Measurements from ENCODE around the gene SHB.
A peak's percentile ranks its signal among the peaks of the same experiment; 100 is the strongest.

SHB gene

DNA sequence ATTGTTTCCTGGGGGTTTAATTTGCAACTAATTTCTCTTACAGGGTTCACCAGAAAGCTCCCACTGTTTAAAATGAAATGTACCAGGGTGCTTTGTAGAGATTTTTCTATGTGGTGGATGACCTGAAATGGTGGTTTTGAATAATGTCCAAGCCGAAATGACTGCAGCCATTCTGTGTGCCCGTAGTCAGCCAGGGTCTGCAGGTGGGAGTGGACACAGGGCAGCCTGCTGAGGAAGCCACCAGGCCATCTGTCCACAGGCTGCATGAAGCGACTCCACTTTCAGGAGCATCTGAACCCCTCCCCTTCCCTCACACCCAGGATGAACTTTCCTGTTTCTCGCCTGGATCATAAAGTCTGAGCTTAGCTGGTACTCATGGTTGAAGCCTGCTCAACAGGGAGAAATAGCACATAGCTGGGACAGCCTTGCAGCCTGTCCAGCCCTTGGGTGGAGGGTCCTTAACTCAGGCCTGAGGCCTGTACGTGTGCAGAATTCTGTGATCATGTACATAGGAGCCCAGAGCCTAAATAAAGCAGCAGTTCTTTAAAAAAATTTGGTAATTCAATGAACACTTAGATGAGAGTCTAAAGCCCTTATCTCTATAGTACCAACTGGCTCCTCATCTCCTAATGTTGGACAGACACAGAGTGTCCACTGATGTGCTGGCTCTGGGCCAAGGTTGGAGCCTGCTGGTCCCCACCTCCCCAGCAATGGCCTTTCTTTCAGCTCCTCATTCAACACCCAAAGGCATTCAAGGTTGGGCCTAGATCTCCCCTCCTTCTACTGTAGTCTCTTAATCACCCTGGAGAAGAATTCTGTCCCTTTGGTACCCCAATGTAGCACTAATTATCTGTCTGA, 72.8 kb downstream of the SHB start:
- peaks cover 22% of the 10 kb centered on the region for H3K4me1 Mint-ChIP-seq (ENCODE audit: low read depth)
- H3K36me3 Mint-ChIP-seq (ENCODE audit: low read depth): no peaks in the 10 kb centered on the region
- H3K27ac Mint-ChIP-seq: no peak overlapping the region

DNA sequence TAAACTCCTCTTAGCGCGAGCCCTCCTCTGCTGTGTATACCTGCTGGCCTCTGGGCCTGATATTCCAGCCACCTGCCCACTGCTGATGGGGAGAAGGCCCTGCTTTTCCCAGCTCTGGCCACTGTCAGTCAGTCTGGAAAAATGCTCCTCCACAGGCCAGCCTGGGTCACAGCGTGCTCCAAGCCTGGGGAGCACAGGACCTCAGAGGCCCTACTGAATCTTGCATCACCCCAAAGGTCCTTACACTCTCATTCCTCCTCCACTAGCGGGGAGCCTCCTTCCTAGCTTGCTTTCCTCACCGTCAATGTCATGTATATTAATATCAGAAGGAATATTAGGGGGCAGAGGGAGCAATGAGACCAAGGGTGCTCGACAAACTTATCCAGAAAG, 73.7 kb downstream of the SHB start:
- H3K27me3 Mint-ChIP-seq: peaks cover 5% of the 10 kb centered on the region
- H3K4me1 Mint-ChIP-seq (ENCODE audit: low read depth): peaks cover 22% of the 10 kb centered on the region
- H3K36me3 Mint-ChIP-seq (ENCODE audit: low read depth): no peaks in the 10 kb centered on the region
- peak overlapping the region; percentile 45 for H3K27ac Mint-ChIP-seq
- H3K9me3 Mint-ChIP-seq: no peaks in the 10 kb centered on the region
- DNase-seq: no peak
- H3K4me3 Mint-ChIP-seq: no peak overlapping the region

More for the DNA sequence above, 72.8 kb downstream of the SHB start:
- Mint-ChIP-seq H3K27me3 (peaks cover 5% of the 10 kb centered on the region), H3K9me3 (no peaks in the 10 kb centered on the region), H3K4me3 (no peak overlapping the region)
- no peak for DNase-seq

DNA sequence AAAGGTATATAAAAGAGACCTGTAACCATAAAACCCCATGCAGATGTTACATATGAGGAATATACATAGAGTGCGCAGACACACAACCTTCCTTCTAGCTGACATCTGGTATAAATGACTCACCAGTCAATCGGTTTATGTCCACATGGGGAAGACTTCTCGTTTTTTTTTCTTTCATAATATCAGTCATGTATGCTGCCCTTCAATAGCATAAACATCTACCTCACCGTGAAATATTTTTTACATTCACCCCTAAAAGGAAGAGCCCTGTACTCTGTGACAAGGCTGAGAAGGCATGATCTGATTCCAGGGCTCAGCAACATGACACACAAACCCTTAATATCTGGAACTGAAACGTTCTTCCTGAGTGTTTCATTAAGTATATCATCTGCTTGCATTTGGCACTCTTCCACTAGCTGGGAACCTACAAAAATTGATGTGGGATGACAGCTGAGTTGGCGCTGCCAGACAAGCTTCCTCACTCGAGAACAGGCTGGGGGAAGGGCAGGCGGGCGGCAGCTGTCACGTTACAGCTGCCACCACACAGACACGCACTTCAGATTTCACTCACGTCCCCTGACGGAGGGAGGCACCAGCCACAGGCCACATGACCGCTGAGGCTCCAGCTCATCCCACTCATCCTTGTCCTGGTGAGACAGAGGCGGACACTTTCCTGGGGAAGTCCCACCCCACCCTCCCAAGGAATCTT, 74.2 kb downstream of the SHB start:
- Mint-ChIP-seq H3K27me3 (peaks cover 5% of the 10 kb centered on the region), H3K9me3 (no peaks in the 10 kb centered on the region), H3K4me1 (ENCODE audit: low read depth) (peaks cover 20% of the 10 kb centered on the region), H3K27ac (peak overlapping the region; percentile 88), H3K4me3 (peak overlapping the region; percentile 45), H3K36me3 (ENCODE audit: low read depth) (no peaks in the 10 kb centered on the region)
- DNase-seq: peak; percentile 40

DNA sequence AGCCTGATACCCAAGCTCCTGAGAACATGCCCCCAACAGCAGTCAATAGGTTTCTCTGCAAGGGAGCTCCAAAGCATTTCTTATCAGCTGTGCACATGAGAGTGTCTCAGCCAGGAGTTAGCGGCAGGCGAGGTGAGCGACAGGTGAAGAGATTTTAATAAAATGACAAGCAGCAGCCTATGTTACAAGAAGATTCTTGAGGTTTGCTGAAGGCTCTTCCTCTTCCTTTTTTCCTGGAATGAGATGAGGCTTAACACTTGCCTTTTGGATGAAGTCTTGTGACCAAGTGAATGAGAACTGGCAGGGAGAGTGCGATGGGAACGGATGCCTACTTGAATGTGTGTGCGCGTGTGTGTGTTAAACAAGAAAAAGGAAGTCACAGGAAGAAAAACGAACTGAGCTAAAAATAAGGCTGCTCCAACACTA, 76.1 kb downstream of the SHB start:
- H3K36me3 Mint-ChIP-seq (ENCODE audit: low read depth): no peaks in the 10 kb centered on the region
- H3K9me3 Mint-ChIP-seq: no peaks in the 10 kb centered on the region
- H3K27ac Mint-ChIP-seq: no peak overlapping the region
- peaks cover 20% of the 10 kb centered on the region for H3K4me1 Mint-ChIP-seq (ENCODE audit: low read depth)
- H3K27me3 Mint-ChIP-seq: peaks cover 5% of the 10 kb centered on the region
- DNase-seq: no peak
- H3K4me3 Mint-ChIP-seq: no peak overlapping the region

DNA sequence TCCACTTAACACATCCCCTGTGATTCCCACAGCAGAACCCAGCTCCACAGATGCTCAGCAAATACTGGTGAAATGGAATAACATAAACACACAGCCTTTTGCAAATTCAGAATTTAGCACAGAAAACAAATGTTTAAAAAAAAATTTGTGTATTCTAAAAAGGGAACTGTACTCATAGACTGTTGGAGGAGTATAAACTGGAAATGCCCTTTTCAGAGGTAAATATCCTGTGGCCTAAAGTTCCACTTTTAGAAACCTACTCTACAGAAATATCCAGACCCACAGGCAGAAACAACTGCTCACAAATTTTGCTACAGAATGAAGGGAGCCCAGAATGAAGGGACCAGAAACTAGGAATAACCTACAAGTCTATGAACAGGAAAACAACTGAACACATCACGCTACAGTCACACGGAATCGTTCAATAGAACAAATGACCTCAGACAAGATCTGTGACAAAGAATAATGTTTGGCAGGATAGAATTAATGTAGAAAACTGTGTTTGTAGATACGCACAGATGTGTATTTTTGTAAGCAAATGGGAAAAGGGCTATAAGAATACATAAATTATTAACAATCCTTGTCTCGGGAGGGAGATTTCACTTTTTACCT, 78.5 kb downstream of the SHB start:
- no peaks in the 10 kb centered on the region for H3K36me3 Mint-ChIP-seq (ENCODE audit: low read depth)
- no peaks in the 10 kb centered on the region for H3K9me3 Mint-ChIP-seq
- peaks cover 5% of the 10 kb centered on the region for H3K27me3 Mint-ChIP-seq
- H3K4me3 Mint-ChIP-seq: no peak overlapping the region
- H3K27ac Mint-ChIP-seq: no peak overlapping the region
- H3K4me1 Mint-ChIP-seq (ENCODE audit: low read depth): peaks cover 18% of the 10 kb centered on the region
- no peak for DNase-seq

DNA sequence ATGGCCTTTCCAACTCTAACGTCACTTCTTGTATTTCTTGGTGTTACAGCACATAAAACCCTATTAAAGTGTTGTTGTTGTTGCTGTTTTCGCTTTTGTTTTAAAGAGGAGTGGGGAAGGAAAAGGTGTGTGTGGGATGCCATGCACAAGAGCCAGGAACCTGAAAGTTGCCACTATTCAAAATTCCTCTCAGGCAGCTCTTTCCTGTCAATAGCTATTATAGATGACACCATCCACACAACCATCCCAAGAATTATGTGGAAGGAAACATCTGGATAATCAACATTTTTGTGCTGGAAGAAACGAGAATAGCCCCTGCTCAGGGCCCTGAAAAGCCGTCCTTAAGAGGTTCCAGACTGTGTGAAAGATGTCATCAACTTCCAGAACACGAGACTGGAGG, 79.3 kb downstream of the SHB start:
- Mint-ChIP-seq H3K4me3 (no peak overlapping the region), H3K4me1 (ENCODE audit: low read depth) (peaks cover 11% of the 10 kb centered on the region), H3K27ac (no peak overlapping the region), H3K9me3 (no peaks in the 10 kb centered on the region), H3K36me3 (ENCODE audit: low read depth) (no peaks in the 10 kb centered on the region), H3K27me3 (peaks cover 5% of the 10 kb centered on the region)
- no peak for DNase-seq

DNA sequence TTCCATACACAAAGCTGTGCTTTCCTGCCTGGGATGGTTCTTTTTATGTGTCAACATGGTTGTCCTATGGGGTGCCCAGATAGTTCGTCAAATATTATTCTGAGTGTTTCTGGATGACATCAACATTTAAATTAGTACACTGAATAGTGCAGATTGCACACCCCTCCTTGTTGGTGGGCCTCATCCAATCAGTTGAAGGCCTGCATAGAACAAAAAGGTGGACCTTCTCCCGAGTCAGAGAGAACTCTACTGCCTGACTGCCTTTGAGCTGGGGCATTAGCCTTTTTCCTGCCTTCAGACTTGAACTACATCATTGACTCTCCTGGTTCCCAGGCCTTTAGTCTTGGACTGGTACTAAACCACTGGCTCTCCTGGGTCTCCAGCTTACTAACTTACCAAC, 80.4 kb downstream of the SHB start:
- DNase-seq: no peak
- Mint-ChIP-seq H3K4me3 (no peak overlapping the region), H3K9me3 (no peaks in the 10 kb centered on the region), H3K27me3 (peaks cover 5% of the 10 kb centered on the region), H3K27ac (no peak overlapping the region), H3K36me3 (ENCODE audit: low read depth) (no peaks in the 10 kb centered on the region), H3K4me1 (ENCODE audit: low read depth) (peaks cover 7% of the 10 kb centered on the region)

DNA sequence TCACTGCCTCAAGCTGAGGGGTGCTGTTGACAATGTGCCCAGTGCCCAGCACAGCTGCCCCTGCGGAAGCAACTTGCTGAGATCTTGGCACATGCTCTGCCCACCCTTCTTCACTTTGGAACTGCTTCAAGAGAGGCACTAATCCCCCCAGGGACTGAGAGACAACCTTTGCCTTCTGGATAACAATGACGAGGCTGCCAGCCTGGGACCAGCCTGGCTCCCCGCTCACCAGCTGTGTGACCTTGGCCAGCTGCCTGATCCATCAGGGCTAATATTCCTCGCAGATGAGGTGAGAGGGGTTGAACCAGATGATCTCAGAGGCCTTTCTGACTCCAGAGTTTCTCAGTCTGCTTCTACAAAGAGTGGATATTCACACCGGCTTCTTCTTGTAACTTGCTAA, 81.0 kb downstream of the SHB start:
- Mint-ChIP-seq H3K9me3 (no peaks in the 10 kb centered on the region), H3K27ac (no peak overlapping the region), H3K27me3 (peaks cover 4% of the 10 kb centered on the region), H3K4me1 (ENCODE audit: low read depth) (peaks cover 5% of the 10 kb centered on the region), H3K4me3 (no peak overlapping the region), H3K36me3 (ENCODE audit: low read depth) (no peaks in the 10 kb centered on the region)
- no peak for DNase-seq

DNA sequence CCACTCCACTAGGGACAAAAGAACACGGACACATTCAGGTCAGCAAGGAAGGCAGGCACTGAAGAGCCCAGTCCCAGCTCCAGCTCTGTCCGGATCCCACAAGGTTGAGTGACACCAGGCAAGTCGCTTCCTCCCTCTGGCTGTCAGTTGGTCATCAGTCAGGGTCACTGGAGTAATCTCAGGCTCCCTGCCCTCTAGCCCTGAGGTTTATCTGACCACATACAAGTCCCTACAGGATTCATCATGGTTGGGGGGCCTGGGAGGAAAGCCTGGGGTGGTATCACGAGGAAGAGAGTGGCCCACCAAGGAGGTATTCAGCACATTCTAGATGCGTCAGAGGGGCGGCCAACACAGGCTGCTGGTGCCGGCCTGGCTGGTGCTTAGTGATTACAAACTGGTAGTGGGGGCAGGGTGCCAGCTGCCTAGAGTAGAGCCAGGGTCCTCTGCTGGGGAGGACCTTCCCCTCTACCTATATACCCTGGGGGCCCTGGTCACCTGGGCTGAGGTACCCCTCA, 81.5 kb downstream of the SHB start:
- H3K27ac Mint-ChIP-seq: no peak overlapping the region
- no peak for DNase-seq
- H3K4me1 Mint-ChIP-seq (ENCODE audit: low read depth): peaks cover 2% of the 10 kb centered on the region
- H3K27me3 Mint-ChIP-seq: no peaks in the 10 kb centered on the region
- no peaks in the 10 kb centered on the region for H3K36me3 Mint-ChIP-seq (ENCODE audit: low read depth)
- H3K4me3 Mint-ChIP-seq: no peak overlapping the region
- no peaks in the 10 kb centered on the region for H3K9me3 Mint-ChIP-seq

DNA sequence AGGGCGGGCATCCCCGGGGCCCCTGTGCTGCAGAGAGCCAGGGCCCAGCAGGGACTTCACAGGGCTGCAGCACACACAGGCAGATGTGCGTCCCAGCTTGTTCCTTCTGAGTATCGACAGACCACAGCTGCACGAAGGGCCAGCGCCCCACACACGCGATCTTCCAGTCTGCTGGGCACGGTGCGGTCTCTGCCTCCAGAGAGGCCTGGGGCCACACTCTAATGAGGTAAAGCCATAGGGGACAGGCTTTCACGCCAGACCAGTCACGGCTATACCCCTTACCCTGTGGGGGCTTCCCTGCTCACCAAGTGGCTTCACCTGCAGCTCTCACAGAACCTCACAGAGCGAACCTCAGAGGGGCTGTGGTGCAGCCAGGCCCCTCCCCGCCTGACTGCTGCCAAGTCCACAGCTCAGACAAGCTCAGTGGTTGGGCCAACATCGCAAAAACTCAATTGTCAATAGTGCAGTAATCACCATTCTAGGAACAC, 82.2 kb downstream of the SHB start:
- DNase-seq: no peak
- Mint-ChIP-seq H3K4me1 (ENCODE audit: low read depth) (peaks cover 2% of the 10 kb centered on the region), H3K36me3 (ENCODE audit: low read depth) (no peaks in the 10 kb centered on the region), H3K4me3 (no peak overlapping the region), H3K27me3 (no peaks in the 10 kb centered on the region), H3K27ac (no peak overlapping the region), H3K9me3 (no peaks in the 10 kb centered on the region)

DNA sequence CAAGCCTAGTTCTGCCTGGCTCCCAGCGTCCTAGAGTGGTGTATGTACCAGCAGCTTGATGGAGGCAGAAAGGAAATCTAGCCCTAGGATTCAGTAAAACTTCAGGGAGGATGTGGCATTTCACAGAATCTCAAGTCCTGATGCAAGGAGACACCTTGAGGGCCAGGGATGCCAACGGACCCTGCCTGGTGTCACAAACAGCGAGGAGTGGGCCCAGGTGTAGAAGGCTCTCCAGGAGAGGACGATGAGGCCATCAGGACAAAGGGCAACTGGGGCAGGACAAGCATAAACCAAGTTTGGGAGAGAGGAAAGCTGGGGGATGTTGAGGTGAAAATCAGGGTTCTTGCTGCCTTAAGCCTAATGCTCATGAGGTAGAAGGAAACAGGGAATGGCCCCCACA, 83.0 kb downstream of the SHB start:
- Mint-ChIP-seq H3K27ac (no peak overlapping the region), H3K27me3 (no peaks in the 10 kb centered on the region), H3K9me3 (no peaks in the 10 kb centered on the region), H3K4me3 (no peak overlapping the region), H3K36me3 (ENCODE audit: low read depth) (no peaks in the 10 kb centered on the region), H3K4me1 (ENCODE audit: low read depth) (peaks cover 2% of the 10 kb centered on the region)
- DNase-seq: no peak

DNA sequence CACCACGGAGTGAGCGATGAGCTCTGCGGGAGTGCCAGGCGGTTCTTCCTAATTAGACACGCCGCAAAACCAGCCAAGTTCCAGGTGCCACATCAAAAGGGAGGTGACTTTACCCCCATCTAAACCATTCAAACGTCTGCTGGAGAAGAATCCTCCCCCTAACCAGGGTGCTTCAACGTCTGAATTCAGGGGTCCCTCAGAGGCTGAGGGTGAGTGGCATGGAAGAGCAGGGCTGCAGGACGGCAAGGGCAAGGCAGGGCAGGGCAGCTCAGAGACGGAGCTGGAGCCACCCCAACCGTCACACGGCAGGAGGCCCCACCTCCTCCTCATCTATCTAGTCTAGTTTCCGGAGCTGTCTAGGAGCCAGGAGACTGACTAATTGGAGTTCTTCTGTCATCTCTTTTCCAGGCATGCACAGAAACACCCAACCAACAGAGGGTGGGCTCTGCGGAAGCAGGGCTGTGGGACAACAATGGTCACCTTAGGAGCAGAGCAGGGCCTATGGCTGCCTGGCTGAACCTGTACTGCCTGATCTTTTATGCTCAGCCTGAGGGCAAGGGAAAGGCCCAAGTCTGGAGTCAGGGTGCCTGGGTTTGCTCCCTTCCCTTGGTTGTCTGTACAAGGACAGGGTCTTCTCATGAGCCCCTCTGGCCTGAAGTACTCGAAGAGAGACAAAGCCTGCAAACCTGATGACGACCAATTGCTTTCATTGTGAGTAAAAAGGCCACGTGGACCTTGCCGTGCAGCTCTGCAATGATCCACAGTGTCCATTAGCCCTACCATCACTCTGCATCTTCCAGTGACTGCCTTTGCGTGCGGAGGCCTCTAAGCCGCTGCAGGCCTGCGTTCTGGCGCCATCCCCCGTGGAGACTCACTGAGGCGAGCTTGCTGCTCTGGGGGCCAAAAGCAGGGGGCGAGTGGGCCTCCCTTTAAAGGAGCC, 84.1 kb downstream of the SHB start:
- Mint-ChIP-seq H3K36me3 (ENCODE audit: low read depth) (no peaks in the 10 kb centered on the region), H3K4me1 (ENCODE audit: low read depth) (peaks cover 2% of the 10 kb centered on the region), H3K4me3 (no peak overlapping the region), H3K27me3 (no peaks in the 10 kb centered on the region), H3K9me3 (no peaks in the 10 kb centered on the region), H3K27ac (no peak overlapping the region)
- DNase-seq: no peak

DNA sequence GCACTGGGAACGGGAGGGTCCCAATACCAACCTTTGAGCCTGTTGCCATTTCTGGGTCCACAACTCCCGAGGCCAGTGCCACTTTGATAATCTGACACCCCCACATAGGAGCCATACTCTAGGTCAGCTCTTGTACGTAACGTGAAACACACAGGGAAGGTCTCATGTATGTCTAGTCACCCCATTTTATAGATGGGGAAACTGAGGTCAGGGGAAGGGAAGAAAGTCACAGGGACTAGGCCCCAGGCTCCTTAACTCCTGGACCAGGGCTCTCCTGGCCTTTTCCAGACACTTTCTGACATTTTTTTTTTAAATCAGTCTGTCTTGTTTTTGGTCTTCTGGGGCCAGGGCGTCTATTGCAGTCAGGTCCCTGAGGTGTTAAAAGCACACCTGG, 84.8 kb downstream of the SHB start:
- Mint-ChIP-seq H3K36me3 (ENCODE audit: low read depth) (no peaks in the 10 kb centered on the region), H3K9me3 (no peaks in the 10 kb centered on the region), H3K4me3 (no peak overlapping the region), H3K4me1 (ENCODE audit: low read depth) (peaks cover 2% of the 10 kb centered on the region), H3K27me3 (no peaks in the 10 kb centered on the region), H3K27ac (no peak overlapping the region)
- no peak for DNase-seq
